K562 (cell line): Measurements from ENCODE around the gene REM2. TPM values are rescaled to one million over a fixed set of nuclear protein-coding genes. Genes with fewer than 3 reads are reported as not detected.

Experiments
- CC2D1A ChIP-seq: fragments of 450-650 bp; IDR thresholded peaks from 2 replicates; pipeline ENCODE4 v1.6.1; 2017; ENCODE audit warnings: mild to moderate bottlenecking
- FIP1L1 ChIP-seq: fragments of 200-400 bp; formaldehyde crosslinking; IDR thresholded peaks from 2 replicates; pipeline ENCODE4 v1.6.1; 2018; ENCODE audit warnings: mild to moderate bottlenecking, low read depth, low read length; ENCODE audit not compliant: poor library complexity, severe bottlenecking
- GABPB1 ChIP-seq: sonication (generic); formaldehyde crosslinking; IDR thresholded peaks from 2 replicates; pipeline ENCODE4 v1.8.0; 2022; ENCODE audit warnings: mild to moderate bottlenecking, missing genetic modification reagents
- HDAC1 ChIP-seq, 2 experiments: fragments of 450-650 bp; IDR thresholded peaks; 2 replicates each; pipeline ENCODE4 v1.6.1; 2016 to 2017; ENCODE audit warnings: inconsistent platforms in 1 of 2, mild to moderate bottlenecking in 1 of 2, moderate library complexity in 1 of 2
- HIVEP1 ChIP-seq: fragments of 250-450 bp; sonication (Bioruptor Pico); IDR thresholded peaks from 2 replicates; pipeline ENCODE4 v1.4.0; 2020; ENCODE audit warnings: mild to moderate bottlenecking
- HSF4 ChIP-seq: fragments of 250-450 bp; sonication (Bioruptor Pico); IDR thresholded peaks from 2 replicates; pipeline ENCODE4 v2.1.2; 2022; ENCODE audit warnings: mild to moderate bottlenecking, moderate library complexity, borderline replicate concordance
- IRF2 ChIP-seq: sonication (generic); formaldehyde crosslinking; IDR thresholded peaks from 2 replicates; pipeline ENCODE4 v1.8.1; 2022; ENCODE audit warnings: mild to moderate bottlenecking, missing genetic modification reagents
- KLF16 ChIP-seq: IDR thresholded peaks from 2 replicates; pipeline ENCODE4 v1.6.1; 2016; ENCODE audit warnings: antibody characterized with exemption
- MYNN ChIP-seq, 2 experiments: sonication (generic); formaldehyde crosslinking in 1 of 2; IDR thresholded peaks; 2 replicates each; pipeline versions ENCODE4 v1.5.0 to v1.6.1; 2016 to 2020; ENCODE audit warnings: antibody characterized with exemption in 1 of 2, missing genetic modification reagents in 1 of 2
- NFIX ChIP-seq: fragments of 250-450 bp; sonication (Bioruptor Pico); IDR thresholded peaks from 2 replicates; pipeline ENCODE4 v1.4.0; 2020; ENCODE audit warnings: low read depth, mild to moderate bottlenecking, moderate library complexity
- RAD21 ChIP-seq, 2 experiments: fragments of 250-450 bp in 1 of 2; fragments of 450-650 bp in 1 of 2; sonication (Bioruptor Pico) in 1 of 2; formaldehyde crosslinking in 1 of 2; IDR thresholded peaks in 1 of 2; conservative IDR thresholded peaks in 1 of 2; 2 replicates each; pipeline versions ENCODE4 v1.4.0 to v1.8.0; 2020 to 2022; ENCODE audit warnings: mild to moderate bottlenecking in 2 of 2, moderate library complexity in 1 of 2
- RB1 ChIP-seq: fragments of 450-650 bp; IDR thresholded peaks from 2 replicates; pipeline ENCODE4 v1.6.1; 2017; ENCODE audit warnings: low read depth, mild to moderate bottlenecking
- SIN3B ChIP-seq: fragments of 450-650 bp; IDR thresholded peaks from 2 replicates; pipeline ENCODE4 v1.6.1; 2017; ENCODE audit warnings: low read depth, mild to moderate bottlenecking, moderate library complexity
- TEAD1 ChIP-seq, 2 experiments: fragments of 450-650 bp in 1 of 2; sonication (generic) in 1 of 2; formaldehyde crosslinking; IDR thresholded peaks; 2 replicates each; pipeline versions ENCODE4 v1.4.0 to v1.8.0; 2020 to 2022; ENCODE audit warnings: mild to moderate bottlenecking in 2 of 2, missing genetic modification reagents in 1 of 2
- TSC22D4 ChIP-seq: fragments of 450-650 bp; IDR thresholded peaks from 2 replicates; pipeline ENCODE4 v1.6.1; 2016; ENCODE audit warnings: missing genetic modification characterization, missing biosample characterization, control low read depth
- XRCC5 ChIP-seq: fragments of 200-400 bp; formaldehyde crosslinking; IDR thresholded peaks from 2 replicates; pipeline ENCODE4 v1.6.1; 2017; ENCODE audit warnings: low read depth, mild to moderate bottlenecking, low read length
- YBX1 ChIP-seq: fragments of 450-650 bp; IDR thresholded peaks from 2 replicates; pipeline ENCODE4 v1.7.1; 2016; ENCODE audit warnings: mild to moderate bottlenecking
- ZNF197 ChIP-seq: fragments of 200-800 bp; sonication (Bioruptor generic); IDR thresholded peaks from 2 replicates; pipeline ENCODE4 v1.6.1; 2016; ENCODE audit warnings: low read depth, missing genetic modification characterization, missing compliant biosample characterization
- ZNF347 ChIP-seq: fragments of 450-650 bp; formaldehyde crosslinking; IDR thresholded peaks from 2 replicates; pipeline ENCODE4 v1.4.0; 2020; ENCODE audit warnings: low read depth, mild to moderate bottlenecking, moderate library complexity
- polyA plus RNA-seq, 8 experiments: library from polyadenylated mRNA; depleted of rRNA in 4 of 8; stranded (reverse) in 5 of 8; unstranded in 3 of 8; fragments of >200 nt; fragmentation: Nextera tagmentation in 2 of 8; fragmentation: Illumina TruSeq in 1 of 8; extraction: Ambion mirVana in 2 of 8; extraction: Trizol in 1 of 8; gene quantifications; 2 replicates each; pipeline versions ENCODE4 v1.2.1 to v1.2.3, GENCODE V29; 2011 to 2014; ENCODE audit warnings: inconsistent platforms in 1 of 8, missing spikeins in 1 of 8
- total RNA-seq, 7 experiments: library from RNA; depleted of rRNA in 6 of 7; stranded (reverse); fragments of >200 nt in 6 of 7; fragmentation: Illumina TruSeq in 2 of 7; extraction: Trizol in 2 of 7; gene quantifications; 2 replicates each; pipeline versions ENCODE4 v1.2.1 to v1.2.3, GENCODE V29; 2011 to 2021; ENCODE audit warnings: low replicate concordance in 1 of 7
- TF ChIP-seq, protein P1 (sequence below), 2 experiments: fragments of 450-650 bp; conservative IDR thresholded peaks; 2 replicates each; pipeline ENCODE4 v1.6.1; 2017; ENCODE audit warnings: mild to moderate bottlenecking in 2 of 2, moderate library complexity in 2 of 2
- TF ChIP-seq, protein P2 (sequence below): sonication (generic); formaldehyde crosslinking; IDR thresholded peaks from 2 replicates; pipeline ENCODE4 v1.8.1; 2023; ENCODE audit warnings: mild to moderate bottlenecking, missing genetic modification reagents, moderate library complexity
- TF ChIP-seq, protein P3 (sequence below): fragments of 450-650 bp; formaldehyde crosslinking; IDR thresholded peaks from 2 replicates; pipeline ENCODE4 v1.4.0; 2020; ENCODE audit warnings: mild to moderate bottlenecking, moderate library complexity
- TF ChIP-seq, protein P4 (sequence below): sonication (generic); IDR thresholded peaks from 2 replicates; pipeline ENCODE4 v1.6.1; 2016

Gene REM2
- total and polyA plus RNA-seq, 9 of the 15 experiments (the other 6 are each of a cell fraction or from before 2014, with no cell fraction given): 0.18 to 1.0 (median 0.38) TPM

DNA sequence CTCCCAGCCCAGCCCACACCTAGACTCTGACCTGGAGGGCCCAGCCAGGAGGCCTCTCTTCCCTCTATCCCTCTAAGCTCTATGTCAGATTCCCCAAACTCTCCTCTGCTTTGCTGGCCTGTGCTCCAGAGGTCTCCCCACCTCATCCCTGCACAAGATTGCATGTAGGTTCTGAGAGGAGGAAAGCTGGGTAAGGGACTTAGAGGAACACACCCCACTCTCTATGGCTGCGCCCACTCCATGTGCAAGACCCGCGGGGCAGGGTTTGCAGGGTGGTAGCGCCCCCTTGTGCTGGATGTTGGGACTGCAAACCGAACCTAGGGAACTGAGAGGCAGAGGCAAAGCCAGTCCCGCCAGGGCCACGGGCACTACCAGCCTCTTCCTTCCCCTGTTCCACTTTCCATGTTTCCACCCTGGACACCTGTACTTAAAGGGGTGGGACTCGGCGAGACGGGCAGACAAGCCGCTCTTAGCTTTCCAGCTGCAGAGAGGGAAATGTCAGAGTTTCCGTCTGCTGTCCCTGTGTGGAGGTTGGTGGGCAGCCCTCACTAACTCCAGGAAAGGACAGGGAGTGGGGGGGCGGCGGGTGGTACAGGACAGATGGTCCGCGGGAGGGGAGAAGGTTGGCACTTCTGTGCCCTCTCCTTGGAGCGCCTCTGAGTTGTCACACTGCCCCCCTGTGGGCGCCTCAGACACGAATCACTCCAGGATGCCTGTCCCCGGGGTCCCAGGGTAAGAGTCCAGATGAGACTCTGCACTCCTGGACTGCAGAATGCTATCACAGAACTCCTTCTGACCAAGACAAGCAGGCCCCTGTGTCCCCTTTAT, 29.9 kb upstream of the REM2 start (continued):
- TF ChIP-seq, protein P1, sequence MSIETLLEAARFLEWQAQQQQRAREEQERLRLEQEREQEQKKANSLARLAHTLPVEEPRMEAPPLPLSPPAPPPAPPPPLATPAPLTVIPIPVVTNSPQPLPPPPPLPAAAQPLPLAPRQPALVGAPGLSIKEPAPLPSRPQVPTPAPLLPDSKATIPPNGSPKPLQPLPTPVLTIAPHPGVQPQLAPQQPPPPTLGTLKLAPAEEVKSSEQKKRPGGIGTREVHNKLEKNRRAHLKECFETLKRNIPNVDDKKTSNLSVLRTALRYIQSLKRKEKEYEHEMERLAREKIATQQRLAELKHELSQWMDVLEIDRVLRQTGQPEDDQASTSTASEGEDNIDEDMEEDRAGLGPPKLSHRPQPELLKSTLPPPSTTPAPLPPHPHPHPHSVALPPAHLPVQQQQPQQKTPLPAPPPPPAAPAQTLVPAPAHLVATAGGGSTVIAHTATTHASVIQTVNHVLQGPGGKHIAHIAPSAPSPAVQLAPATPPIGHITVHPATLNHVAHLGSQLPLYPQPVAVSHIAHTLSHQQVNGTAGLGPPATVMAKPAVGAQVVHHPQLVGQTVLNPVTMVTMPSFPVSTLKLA (conservative IDR thresholded peaks at IDR 0.05): peak; percentile 65 to 73; a peak in 3 of 4 replicates
- TF ChIP-seq IRF2 (CRISPR knock-in tag) (no peak), HSF4 (no peak), ZNF197 (CRISPR knock-in tag) (no peak), TEAD1 (CRISPR knock-in tag; IDR thresholded peaks at IDR 0.05) (0 out of 4 replicates have a peak, but pooled peaks of 1 of the 2 experiments have one; percentile 14), RAD21 (CRISPR knock-in tag; conservative IDR thresholded peaks at IDR 0.05 in 1 of 2, IDR thresholded peaks at IDR 0.05 in 1 of 2) (peak; percentile 97 to 99), CC2D1A (peak; percentile 95), NFIX (CRISPR knock-in tag) (no peak), ZNF347 (CRISPR knock-in tag) (peak; percentile 59; the same call in 1 of the 2 replicates), TSC22D4 (tag) (no peak), RB1 (peak; percentile 61), GABPB1 (no peak; the same call in 1 of the 2 replicates), YBX1 (no peak), HIVEP1 (CRISPR knock-in tag) (no peak), MYNN (IDR thresholded peaks at IDR 0.05) (peak; percentile 20), MYNN (CRISPR knock-in tag; IDR thresholded peaks at IDR 0.05) (no peak), KLF16 (no peak), FIP1L1 (no peak), SIN3B (peak; percentile 24; the same call in 1 of the 2 replicates), XRCC5 (peak; percentile 88), HDAC1 (IDR thresholded peaks at IDR 0.05) (peak in 1 of 2 experiments; percentile 61; a peak in 1 of 4 replicates)
- TF ChIP-seq, protein P2, sequence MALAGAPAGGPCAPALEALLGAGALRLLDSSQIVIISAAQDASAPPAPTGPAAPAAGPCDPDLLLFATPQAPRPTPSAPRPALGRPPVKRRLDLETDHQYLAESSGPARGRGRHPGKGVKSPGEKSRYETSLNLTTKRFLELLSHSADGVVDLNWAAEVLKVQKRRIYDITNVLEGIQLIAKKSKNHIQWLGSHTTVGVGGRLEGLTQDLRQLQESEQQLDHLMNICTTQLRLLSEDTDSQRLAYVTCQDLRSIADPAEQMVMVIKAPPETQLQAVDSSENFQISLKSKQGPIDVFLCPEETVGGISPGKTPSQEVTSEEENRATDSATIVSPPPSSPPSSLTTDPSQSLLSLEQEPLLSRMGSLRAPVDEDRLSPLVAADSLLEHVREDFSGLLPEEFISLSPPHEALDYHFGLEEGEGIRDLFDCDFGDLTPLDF: 0 out of 2 replicates have a peak, but pooled peaks have one; percentile 34
- TF ChIP-seq, protein P3, sequence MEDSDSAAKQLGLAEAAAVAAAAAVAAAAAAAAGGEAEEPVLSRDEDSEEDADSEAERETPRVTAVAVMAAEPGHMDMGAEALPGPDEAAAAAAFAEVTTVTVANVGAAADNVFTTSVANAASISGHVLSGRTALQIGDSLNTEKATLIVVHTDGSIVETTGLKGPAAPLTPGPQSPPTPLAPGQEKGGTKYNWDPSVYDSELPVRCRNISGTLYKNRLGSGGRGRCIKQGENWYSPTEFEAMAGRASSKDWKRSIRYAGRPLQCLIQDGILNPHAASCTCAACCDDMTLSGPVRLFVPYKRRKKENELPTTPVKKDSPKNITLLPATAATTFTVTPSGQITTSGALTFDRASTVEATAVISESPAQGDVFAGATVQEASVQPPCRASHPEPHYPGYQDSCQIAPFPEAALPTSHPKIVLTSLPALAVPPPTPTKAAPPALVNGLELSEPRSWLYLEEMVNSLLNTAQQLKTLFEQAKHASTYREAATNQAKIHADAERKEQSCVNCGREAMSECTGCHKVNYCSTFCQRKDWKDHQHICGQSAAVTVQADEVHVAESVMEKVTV (CRISPR knock-in tag): peak; percentile 89
- TF ChIP-seq, protein P4, sequence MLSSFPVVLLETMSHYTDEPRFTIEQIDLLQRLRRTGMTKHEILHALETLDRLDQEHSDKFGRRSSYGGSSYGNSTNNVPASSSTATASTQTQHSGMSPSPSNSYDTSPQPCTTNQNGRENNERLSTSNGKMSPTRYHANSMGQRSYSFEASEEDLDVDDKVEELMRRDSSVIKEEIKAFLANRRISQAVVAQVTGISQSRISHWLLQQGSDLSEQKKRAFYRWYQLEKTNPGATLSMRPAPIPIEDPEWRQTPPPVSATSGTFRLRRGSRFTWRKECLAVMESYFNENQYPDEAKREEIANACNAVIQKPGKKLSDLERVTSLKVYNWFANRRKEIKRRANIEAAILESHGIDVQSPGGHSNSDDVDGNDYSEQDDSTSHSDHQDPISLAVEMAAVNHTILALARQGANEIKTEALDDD: peak; percentile 16; the same call in 1 of the 2 replicates
